Measurements from ENCODE around the gene CSK. TPM values are rescaled to one million over a fixed set of nuclear protein-coding genes. Genes with fewer than 3 reads are reported as not detected.
A peak's percentile ranks its signal among the peaks of the same experiment; 100 is the strongest.

CSK gene
- total RNA-seq, 4 donors from 2014 or later = 8.4 to 23.1 (median 18.2) TPM

DNA sequence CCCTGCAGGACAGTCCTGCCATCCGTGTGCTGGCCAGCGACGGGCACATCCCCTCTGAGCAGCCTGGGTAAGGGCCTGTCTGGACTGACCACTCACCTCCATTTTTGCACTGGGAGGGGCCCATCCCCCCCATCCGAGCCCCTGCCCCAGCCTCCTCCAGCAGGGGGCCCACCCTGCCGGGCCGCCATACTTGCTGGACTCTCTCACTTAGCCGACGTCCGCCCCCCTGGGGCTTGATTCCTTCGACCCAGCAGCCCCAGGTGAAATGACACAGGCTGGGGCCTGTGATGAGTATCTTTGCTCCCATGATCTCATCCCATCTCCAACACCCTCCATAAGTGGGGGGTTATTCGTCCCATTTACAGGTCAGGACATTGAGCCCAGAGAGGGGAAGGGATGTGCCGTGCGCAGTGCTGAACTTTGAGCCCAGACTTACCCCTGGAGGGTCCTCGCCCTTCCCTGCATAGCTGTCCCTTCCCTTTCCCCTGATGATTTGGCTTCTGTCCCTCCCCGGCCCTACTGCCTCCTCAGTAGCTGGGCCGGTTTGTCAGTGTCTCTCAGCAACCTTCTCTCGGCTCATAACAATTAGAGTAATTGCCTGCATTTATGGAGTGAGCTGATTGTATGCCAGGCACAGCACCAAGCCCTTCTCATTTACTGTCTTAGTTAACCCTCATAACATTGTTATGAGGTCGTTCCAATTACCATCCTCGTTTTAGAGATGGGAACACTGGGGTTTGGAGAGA lies 34.9 kb downstream of the CSK start:
- Histone ChIP-seq H3K4me3 (no peak overlapping the region), H3K36me3 (no peaks in the 10 kb centered on the region), H3K4me1 (peaks cover 0 to 44% (median 14%) of the 10 kb centered on the region in 3 donors), H3K9me3 (no peaks in the 10 kb centered on the region), H3K27me3 (peaks cover 6% of the 10 kb centered on the region), H3K27ac (peak overlapping the region in 3 of 4 donors; percentile 33 to 59 (median 49))
- WGBS, 2 donors (ENCODE audit: low coverage in 1 of 2) = 37 to 61% methylated on average over 7 to 9 of the region's 19 CpGs
- TF ChIP-seq POLR2AphosphoS5 (IDR thresholded peaks at IDR 0.05) (no peak), EP300 (IDR thresholded peaks at IDR 0.05) (no peak), POLR2A (IDR thresholded peaks at IDR 0.05) (no peak)
- TF ChIP-seq, protein P1, sequence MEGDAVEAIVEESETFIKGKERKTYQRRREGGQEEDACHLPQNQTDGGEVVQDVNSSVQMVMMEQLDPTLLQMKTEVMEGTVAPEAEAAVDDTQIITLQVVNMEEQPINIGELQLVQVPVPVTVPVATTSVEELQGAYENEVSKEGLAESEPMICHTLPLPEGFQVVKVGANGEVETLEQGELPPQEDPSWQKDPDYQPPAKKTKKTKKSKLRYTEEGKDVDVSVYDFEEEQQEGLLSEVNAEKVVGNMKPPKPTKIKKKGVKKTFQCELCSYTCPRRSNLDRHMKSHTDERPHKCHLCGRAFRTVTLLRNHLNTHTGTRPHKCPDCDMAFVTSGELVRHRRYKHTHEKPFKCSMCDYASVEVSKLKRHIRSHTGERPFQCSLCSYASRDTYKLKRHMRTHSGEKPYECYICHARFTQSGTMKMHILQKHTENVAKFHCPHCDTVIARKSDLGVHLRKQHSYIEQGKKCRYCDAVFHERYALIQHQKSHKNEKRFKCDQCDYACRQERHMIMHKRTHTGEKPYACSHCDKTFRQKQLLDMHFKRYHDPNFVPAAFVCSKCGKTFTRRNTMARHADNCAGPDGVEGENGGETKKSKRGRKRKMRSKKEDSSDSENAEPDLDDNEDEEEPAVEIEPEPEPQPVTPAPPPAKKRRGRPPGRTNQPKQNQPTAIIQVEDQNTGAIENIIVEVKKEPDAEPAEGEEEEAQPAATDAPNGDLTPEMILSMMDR (IDR thresholded peaks at IDR 0.05) = no peak
- no peak for ATAC-seq

GRCh38 chr15:74817370-74817737 lies 35.5 kb downstream of the CSK start:
- TF ChIP-seq EP300 (IDR thresholded peaks at IDR 0.05) (no peak), POLR2AphosphoS5 (IDR thresholded peaks at IDR 0.05) (no peak), POLR2A (IDR thresholded peaks at IDR 0.05) (no peak)
- TF ChIP-seq, protein P1 (IDR thresholded peaks at IDR 0.05) = peak in 2 of 4 experiments; percentile 50 to 60
- no peaks in the 10 kb centered on the region for H3K36me3 ChIP-seq
- H3K9me3 ChIP-seq = no peaks in the 10 kb centered on the region
- peaks cover 4% of the 10 kb centered on the region for H3K27me3 ChIP-seq
- H3K4me1 ChIP-seq = peaks cover 0 to 44% (median 14%) of the 10 kb centered on the region in 3 donors
- WGBS, 2 donors (ENCODE audit: low coverage in 1 of 2) = 11% methylated on average over 8 of the region's 9 CpGs; no CpG with 5 or more reads in 1 of the 2 donors
- H3K4me3 ChIP-seq = no peak overlapping the region
- peak overlapping the region in 3 of 4 donors; percentile 33 to 59 (median 49) for H3K27ac ChIP-seq
- ATAC-seq = peak; percentile 78

- no peak for ATAC-seq
- WGBS, 2 donors (ENCODE audit: low coverage in 1 of 2) = 80% methylated on average over 1 of the region's 5 CpGs; no CpG with 5 or more reads in 1 of the 2 donors
- no peak for TF ChIP-seq EP300 (IDR thresholded peaks at IDR 0.05)
- TF ChIP-seq POLR2AphosphoS5 (IDR thresholded peaks at IDR 0.05) = no peak
- no peak for TF ChIP-seq POLR2A (IDR thresholded peaks at IDR 0.05)
- TF ChIP-seq, protein P1 (IDR thresholded peaks at IDR 0.05) = no peak
- no peaks in the 10 kb centered on the region for H3K9me3 ChIP-seq
- H3K27ac ChIP-seq = no peak overlapping the region
- H3K4me3 ChIP-seq = no peak overlapping the region
- no peaks in the 10 kb centered on the region for H3K36me3 ChIP-seq
- peaks cover 0 to 36% (median 14%) of the 10 kb centered on the region in 3 donors for H3K4me1 ChIP-seq
- peaks cover 6% of the 10 kb centered on the region for H3K27me3 ChIP-seq
These were observed 38.2 kb downstream of the CSK start for GRCh38 chr15:74820056-74820455.

DNA sequence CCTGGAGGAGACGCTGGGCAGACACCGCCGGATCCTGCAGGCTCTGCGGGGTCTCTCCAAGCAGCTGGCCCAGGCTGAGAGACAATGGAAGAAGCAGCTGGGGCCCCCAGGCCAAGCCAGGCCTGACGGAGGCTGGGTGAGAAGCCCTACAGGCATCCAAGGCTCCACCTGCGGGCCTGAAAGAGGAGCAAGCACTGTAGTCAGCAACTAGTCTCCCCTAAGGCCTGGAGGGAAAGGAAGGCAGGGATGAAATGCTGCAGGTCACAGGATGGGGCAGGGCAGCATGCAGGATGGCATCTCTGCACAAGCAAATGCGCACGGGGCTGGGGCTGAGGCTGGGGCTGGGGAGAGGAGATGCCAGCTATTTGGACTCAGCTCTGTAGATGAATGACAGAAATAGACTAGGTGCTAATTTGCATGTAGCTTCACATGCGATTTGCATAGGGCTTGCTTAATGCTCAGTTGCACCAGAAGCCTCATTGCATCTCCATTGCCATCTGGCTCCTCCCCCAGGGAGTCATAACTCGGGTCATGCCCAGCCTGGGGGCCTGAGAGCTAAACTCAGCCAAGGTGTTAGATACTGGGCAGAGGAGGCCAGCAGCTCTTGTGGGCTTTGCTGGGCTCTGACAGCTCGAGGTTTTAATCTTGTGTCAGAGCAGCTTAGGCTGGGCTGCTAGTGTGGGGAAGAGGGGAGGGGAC lies 39.4 kb downstream of the CSK start:
- 69 to 75% methylated on average over 2 to 4 of the region's 11 CpGs for WGBS, 2 donors (ENCODE audit: low coverage in 1 of 2)
- H3K4me1 ChIP-seq = peaks cover 0 to 25% (median 14%) of the 10 kb centered on the region in 3 donors
- ATAC-seq = no peak
- peaks cover 16% of the 10 kb centered on the region for H3K27me3 ChIP-seq
- no peaks in the 10 kb centered on the region for H3K9me3 ChIP-seq
- no peak for TF ChIP-seq EP300 (IDR thresholded peaks at IDR 0.05)
- TF ChIP-seq, protein P1 (IDR thresholded peaks at IDR 0.05) = no peak
- TF ChIP-seq POLR2A (IDR thresholded peaks at IDR 0.05) = no peak
- TF ChIP-seq POLR2AphosphoS5 (IDR thresholded peaks at IDR 0.05) = no peak
- H3K27ac ChIP-seq = no peak overlapping the region
- H3K36me3 ChIP-seq = no peaks in the 10 kb centered on the region
- H3K4me3 ChIP-seq = no peak overlapping the region
